Muscle of leg (tissue), 11 donors: ENCODE measurements around the gene FAM107B. TPM values are rescaled to one million over a fixed set of nuclear protein-coding genes. Genes with fewer than 3 reads are reported as not detected.
A peak's percentile ranks its signal among the peaks of the same experiment; 100 is the strongest.

Source experiments
- DNase-seq: peaks from one replicate; pipeline ENCODE4 v3.0.0; 2013
- H3K27ac ChIP-seq: one replicate; pipeline ENCODE4 v1.5.1; 2013; ENCODE audit warnings: mild to moderate bottlenecking, low read length, control low read depth
- H3K27me3 ChIP-seq: one replicate; pipeline ENCODE4 v1.6.1; 2013; ENCODE audit warnings: low read length; ENCODE audit not compliant: control insufficient read depth, insufficient read depth
- H3K36me3 ChIP-seq: one replicate; pipeline ENCODE4 v1.6.1; 2013; ENCODE audit warnings: low read length; ENCODE audit not compliant: control insufficient read depth, insufficient read depth
- H3K4me1 ChIP-seq: one replicate; pipeline ENCODE4 v1.6.1; 2013; ENCODE audit warnings: low read length; ENCODE audit not compliant: control insufficient read depth, insufficient read depth
- H3K4me3 ChIP-seq: one replicate; pipeline ENCODE4 v1.5.1; 2013; ENCODE audit warnings: low read length, control low read depth
- H3K9me3 ChIP-seq: replicated peaks from 2 replicates; pipeline ENCODE4 v1.6.1; 2013; ENCODE audit warnings: low read depth, low read length; ENCODE audit not compliant: control insufficient read depth
- WGBS: methylation state at CpG from one replicate; pipeline ENCODE4 v1.1.5; 2013; ENCODE audit warnings: missing lambda C conversion rate; ENCODE audit not compliant: insufficient coverage; 5-methylcytosine and 5-hydroxymethylcytosine counted together
- polyA plus RNA-seq, 8 donors: library from polyadenylated mRNA; unstranded; fragments of 120-200 nt; gene quantifications; one replicate each; pipeline versions ENCODE4 v1.2.1 to v1.2.3, GENCODE V29; 2013; ENCODE audit warnings: inconsistent platforms in 1 of 8, low replicate concordance in 1 of 8; ENCODE audit not compliant: insufficient read length in 8 of 8, insufficient read depth in 1 of 8
- total RNA-seq: library from RNA; stranded (reverse); fragments of 120-200 nt; gene quantifications from one replicate; pipeline ENCODE4 v1.2.4, GENCODE V29; 2013

FAM107B gene
- total and polyA plus RNA-seq, 9 donors = 13.5 to 32.4 (median 18.7) TPM

DNA sequence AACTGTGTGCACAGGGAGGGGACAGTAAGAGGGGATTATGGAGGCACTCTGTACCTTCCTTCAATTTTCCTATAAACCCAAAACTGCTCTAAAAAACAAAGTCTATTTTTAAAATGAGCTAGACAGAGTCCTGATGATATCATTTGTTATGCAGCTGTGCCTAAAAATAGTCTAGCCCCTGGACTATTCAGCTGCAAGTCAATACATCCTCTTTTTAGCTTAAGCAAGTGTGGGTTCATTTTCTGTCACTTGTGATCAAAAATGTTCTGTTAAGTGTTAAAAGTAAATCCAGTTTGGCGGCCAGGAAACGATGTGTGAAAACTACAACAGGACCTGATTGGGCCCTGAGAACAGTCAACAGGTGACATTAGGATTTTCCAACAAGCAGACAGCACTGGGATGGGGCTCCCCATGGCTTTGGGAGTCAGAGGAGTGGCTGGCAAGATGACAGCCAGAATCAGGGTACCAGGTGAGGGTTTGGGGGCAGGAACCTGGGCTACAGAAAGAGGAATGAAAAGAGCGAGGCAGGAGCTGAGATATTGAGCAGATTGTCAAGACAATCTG is 33.9 kb downstream of the FAM107B start:
- no peaks in the 10 kb centered on the region for H3K36me3 ChIP-seq
- H3K9me3 ChIP-seq = peaks cover 5% of the 10 kb centered on the region
- H3K27ac ChIP-seq = peak overlapping the region; percentile 51
- peaks cover 20% of the 10 kb centered on the region for H3K4me1 ChIP-seq
- DNase-seq = peak; percentile 72
- 40% methylated on average over 3 of the region's 3 CpGs for WGBS
- H3K27me3 ChIP-seq = no peaks in the 10 kb centered on the region
- H3K4me3 ChIP-seq = no peak overlapping the region

DNA sequence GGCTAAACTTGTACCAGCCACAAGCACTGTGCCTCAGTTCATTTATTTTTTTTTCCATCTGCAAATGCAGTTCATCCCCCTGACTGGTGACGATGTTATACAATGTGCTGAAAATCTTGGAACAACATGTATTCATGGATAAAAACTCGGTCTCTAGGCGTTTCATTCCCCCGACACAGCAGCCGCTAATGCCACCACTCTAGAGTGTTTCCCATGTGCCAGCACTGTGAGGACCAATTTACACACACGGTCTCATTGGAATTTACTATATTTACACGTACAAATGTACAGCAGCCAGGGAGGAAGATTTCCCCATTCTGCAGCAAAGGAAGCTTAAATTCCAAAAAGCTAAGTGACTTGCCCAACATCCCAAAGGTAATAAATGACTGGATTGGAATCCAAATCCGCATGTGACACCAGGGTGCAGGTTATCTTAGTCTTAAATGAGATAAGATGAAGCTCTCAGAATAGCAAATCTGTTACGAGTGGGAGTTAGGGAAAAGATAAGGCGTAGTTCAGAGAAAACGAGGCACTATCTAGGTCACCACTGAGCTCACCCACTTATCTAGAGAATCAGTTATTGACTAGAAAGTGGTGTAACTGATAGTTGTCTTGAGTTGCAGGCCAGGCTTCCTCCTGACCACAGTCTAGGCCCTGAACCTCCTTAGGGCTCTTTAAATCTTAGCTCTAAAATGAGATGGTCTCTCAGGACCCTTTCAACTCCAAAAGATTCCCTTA is 36.7 kb downstream of the FAM107B start:
- no peak for DNase-seq
- no peaks in the 10 kb centered on the region for H3K27me3 ChIP-seq
- no peaks in the 10 kb centered on the region for H3K36me3 ChIP-seq
- H3K9me3 ChIP-seq = peaks cover 5% of the 10 kb centered on the region
- WGBS = 94% methylated on average over 7 of the region's 11 CpGs
- H3K4me3 ChIP-seq = no peak overlapping the region
- H3K4me1 ChIP-seq = peaks cover 28% of the 10 kb centered on the region
- no peak overlapping the region for H3K27ac ChIP-seq

DNA sequence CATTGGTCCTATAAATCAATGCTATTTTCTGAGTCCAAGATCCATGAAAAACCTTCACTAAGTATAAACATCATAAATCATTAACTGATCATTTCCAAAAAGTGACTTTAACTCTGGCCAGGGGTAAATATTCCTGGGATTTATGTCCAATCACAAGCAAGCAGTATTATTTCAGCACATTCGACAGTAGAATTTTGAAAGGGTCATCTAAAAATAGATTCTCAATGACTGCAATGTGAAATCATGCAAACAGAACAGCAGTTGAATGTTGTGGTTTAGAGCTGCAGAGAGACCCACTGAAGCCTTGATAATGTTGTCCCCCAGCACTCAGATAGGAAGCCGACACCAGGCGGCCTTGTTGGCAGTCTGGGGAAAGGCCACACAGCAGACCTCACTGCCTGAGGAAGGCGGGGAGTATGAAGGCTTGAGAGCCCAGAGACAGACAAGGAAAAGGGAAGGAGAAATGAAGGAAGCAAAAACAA is 38.1 kb downstream of the FAM107B start:
- no peaks in the 10 kb centered on the region for H3K36me3 ChIP-seq
- no peak overlapping the region for H3K4me3 ChIP-seq
- peak overlapping the region; percentile 87 for H3K27ac ChIP-seq
- peaks cover 5% of the 10 kb centered on the region for H3K9me3 ChIP-seq
- peaks cover 28% of the 10 kb centered on the region for H3K4me1 ChIP-seq
- 23% methylated on average over 3 of the region's 4 CpGs for WGBS
- DNase-seq = peak; percentile 83
- no peaks in the 10 kb centered on the region for H3K27me3 ChIP-seq

DNA sequence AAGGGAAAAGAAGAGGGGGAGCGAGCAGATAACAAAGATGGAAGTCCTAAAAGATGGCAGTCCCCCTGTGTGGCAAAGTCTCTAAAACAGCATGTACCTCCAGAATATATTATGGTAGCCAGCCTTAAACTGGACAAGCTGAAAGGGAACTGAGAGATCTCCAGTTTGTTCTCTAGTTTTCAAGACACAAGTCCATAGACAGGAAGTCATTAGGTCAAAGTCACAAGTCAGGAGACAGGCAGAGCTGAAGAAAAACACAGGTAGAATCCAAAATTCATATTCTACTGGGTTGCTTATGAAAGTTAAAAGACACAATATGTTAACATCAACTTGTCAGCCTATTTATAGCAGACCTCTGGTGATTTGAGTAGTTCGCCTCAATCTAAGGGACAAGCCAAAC is 38.7 kb downstream of the FAM107B start:
- Histone ChIP-seq H3K27me3 (no peaks in the 10 kb centered on the region), H3K36me3 (no peaks in the 10 kb centered on the region), H3K4me3 (no peak overlapping the region), H3K9me3 (peaks cover 5% of the 10 kb centered on the region), H3K4me1 (peaks cover 25% of the 10 kb centered on the region), H3K27ac (peak overlapping the region; percentile 87)
- DNase-seq = no peak
- WGBS = no CpG with 5 or more reads among the region's 2 CpGs

DNA sequence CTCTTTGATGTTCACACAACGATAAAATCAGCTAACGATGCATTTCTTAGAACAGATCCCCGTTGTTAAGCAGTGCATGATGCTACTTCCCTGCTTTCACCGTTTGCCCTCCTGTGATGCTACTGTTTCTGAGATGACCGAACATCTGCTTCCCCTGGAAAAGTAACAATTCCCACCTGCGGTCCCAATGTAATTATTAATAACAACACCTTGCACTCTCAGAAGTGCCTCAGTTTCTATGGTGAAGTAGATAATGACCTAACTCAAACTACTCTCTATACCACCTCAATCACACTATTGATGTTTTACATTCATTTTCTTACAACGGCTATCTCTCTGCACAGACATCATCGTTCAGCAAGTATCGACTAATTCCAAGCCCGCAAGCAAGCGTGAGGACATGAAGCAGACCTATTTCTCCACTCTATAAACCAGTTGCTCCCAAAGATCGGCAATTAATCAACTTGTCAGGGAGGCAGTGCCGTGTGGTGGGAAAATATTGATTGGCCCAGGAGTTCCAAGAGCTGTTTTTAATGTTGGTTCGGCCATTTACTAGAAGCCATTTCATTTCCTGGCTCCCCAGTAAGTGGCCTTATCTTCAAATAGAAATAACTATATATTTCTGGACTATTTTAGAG is 42.7 kb downstream of the FAM107B start:
- DNase-seq = no peak

DNA sequence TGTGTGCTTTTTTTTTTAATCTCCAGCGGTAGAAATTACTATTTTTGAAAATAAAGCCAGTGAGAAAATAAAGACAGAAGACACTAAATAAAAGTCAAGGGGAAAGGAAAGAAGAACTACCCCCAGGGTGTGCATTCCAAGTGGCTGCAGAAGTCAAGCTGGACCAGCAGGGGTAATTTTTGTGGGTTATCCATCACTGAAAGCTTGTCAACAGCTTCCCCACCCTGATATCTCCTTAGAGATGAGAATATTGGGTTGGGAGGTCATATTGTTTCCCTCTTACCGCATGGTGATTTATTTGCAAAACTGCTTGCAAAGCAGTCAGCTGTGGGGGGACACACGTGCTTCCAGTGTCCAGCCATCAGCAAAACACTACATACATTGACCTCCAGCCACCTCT is 46.4 kb downstream of the FAM107B start:
- Histone ChIP-seq H3K36me3 (no peaks in the 10 kb centered on the region), H3K9me3 (peaks cover 2% of the 10 kb centered on the region), H3K4me3 (no peak overlapping the region), H3K27me3 (peaks cover 9% of the 10 kb centered on the region), H3K4me1 (no peaks in the 10 kb centered on the region), H3K27ac (no peak overlapping the region)
- peak; percentile 58 for DNase-seq
- WGBS = no CpG with 5 or more reads among the region's 3 CpGs

More for the DNA sequence above, 42.7 kb downstream of the FAM107B start:
- 58% methylated on average over 5 of the region's 14 CpGs for WGBS
- Histone ChIP-seq H3K4me1 (peaks cover 12% of the 10 kb centered on the region), H3K27me3 (peaks cover 6% of the 10 kb centered on the region), H3K4me3 (no peak overlapping the region), H3K9me3 (peaks cover 2% of the 10 kb centered on the region), H3K27ac (no peak overlapping the region), H3K36me3 (no peaks in the 10 kb centered on the region)

DNA sequence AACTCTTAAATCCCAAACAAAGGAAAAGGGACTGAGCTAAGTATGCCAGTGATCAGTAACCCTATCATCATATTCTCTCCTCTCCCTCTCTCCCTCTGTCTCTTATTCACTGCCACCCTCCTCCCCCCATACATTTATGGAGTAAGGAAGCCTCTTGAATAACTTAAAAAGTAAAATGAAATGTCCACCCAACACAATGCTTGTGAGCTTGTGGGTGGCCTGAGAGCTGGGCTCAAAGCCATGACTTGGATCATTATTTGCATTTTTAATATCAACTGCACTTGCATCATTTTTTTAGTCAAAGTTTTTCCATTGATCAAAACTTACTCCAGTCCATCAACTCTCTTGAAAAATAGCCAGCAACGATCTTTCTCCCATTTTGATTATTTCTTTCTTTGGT is 46.8 kb downstream of the FAM107B start:
- peaks cover 9% of the 10 kb centered on the region for H3K27me3 ChIP-seq
- DNase-seq = peak; percentile 86
- WGBS = no CpG with 5 or more reads among the region's 1 CpG
- no peaks in the 10 kb centered on the region for H3K4me1 ChIP-seq
- no peak overlapping the region for H3K4me3 ChIP-seq
- peaks cover 2% of the 10 kb centered on the region for H3K9me3 ChIP-seq
- H3K27ac ChIP-seq = no peak overlapping the region
- H3K36me3 ChIP-seq = no peaks in the 10 kb centered on the region

DNA sequence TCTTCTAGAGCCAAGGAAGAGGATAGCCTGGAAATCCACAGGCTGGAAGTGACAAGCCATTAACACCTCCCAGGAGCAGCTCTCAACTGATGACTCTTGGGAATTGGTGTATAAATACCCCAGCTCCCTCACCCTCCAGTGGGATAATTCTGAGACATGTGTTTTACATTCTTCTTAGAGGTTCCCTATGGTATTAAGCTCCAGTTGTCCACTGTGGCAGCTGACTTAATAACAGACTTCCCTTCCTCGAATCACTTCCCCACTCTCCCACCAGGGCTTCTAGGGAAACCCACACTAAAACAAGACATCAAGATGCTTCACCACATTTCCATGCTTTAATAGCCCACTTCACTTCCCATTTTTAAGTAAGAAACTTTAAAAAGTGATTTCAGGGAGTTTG is 47.2 kb downstream of the FAM107B start:
- H3K9me3 ChIP-seq = peaks cover 2% of the 10 kb centered on the region
- DNase-seq = peak; percentile 45
- H3K4me1 ChIP-seq = no peaks in the 10 kb centered on the region
- no peak overlapping the region for H3K27ac ChIP-seq
- H3K27me3 ChIP-seq = peaks cover 9% of the 10 kb centered on the region
- no CpG with 5 or more reads among the region's 1 CpG for WGBS
- no peak overlapping the region for H3K4me3 ChIP-seq
- no peaks in the 10 kb centered on the region for H3K36me3 ChIP-seq

DNA sequence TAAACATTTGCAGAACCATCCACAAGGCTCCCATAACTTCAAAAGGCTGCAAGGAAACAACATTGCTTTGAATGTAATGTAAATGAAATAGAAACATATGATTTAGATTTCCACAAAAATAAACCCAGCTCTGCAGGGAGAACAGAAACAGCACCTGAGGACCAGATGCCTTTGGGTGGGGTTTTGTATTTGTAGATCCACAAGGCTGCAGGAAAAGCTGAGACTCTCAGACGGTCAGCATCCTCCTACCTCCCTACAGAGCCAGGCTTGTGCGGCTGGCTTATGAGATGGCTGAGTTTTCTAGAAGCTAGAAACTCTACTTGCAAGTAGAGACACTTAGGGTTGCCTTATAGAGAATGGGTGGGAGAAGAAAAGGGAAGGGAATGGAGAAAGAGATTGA is 49.8 kb downstream of the FAM107B start:
- no CpG with 5 or more reads among the region's 2 CpGs for WGBS
- Histone ChIP-seq H3K36me3 (no peaks in the 10 kb centered on the region), H3K4me3 (no peak overlapping the region), H3K9me3 (peaks cover 2% of the 10 kb centered on the region), H3K27me3 (peaks cover 3% of the 10 kb centered on the region), H3K27ac (no peak overlapping the region), H3K4me1 (no peaks in the 10 kb centered on the region)
- DNase-seq = no peak

DNA sequence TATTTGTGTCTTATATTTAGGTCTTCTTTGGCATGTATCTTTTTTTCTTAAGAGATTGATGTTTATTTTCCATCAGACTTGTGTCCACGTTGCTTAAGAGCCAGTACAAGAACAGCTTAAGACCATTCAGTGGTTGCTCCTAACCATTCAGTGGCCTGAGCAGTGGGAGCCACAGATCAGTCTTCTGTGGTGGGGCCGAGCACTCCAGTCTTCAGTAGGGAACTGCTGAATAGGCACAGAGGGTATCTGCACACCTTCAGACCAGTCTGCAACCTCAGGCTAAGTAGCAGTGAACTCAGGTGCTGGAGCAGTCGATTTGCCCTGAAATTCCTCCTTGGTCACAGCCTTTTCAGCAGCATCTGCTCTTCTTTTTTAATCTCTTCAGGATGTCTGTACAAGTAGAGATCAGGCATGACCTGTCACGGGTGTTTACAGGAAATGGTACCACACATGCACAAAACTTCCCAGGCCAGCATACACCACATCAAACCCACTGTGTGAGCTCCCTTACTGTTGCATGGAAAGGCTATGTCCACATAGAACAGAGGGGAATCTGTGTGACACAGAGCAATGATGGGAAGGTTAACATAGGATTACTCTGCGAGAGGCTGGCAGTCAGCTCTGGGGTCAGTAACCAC is 51.5 kb downstream of the FAM107B start:
- H3K4me3 ChIP-seq = no peak overlapping the region
- no peaks in the 10 kb centered on the region for H3K36me3 ChIP-seq
- no peak for DNase-seq
- peaks cover 2% of the 10 kb centered on the region for H3K9me3 ChIP-seq
- no peak overlapping the region for H3K27ac ChIP-seq
- H3K4me1 ChIP-seq = no peaks in the 10 kb centered on the region
- peaks cover 6% of the 10 kb centered on the region for H3K27me3 ChIP-seq
- WGBS = 67% methylated on average over 3 of the region's 5 CpGs
